ENCODE data around the gene BLNK. TPM values are rescaled to one million over a fixed set of nuclear protein-coding genes. Genes with fewer than 3 reads are reported as not detected.
A peak's percentile ranks its signal among the peaks of the same experiment; 100 is the strongest.

The BLNK gene
- total and polyA plus RNA-seq, 2 of the 13 experiments (the other 11 are each of a cell fraction or from before 2014, with no cell fraction given): not detected

GRCh38 chr10:96228408-96228994, 42.9 kb downstream of the BLNK start (continued):
- TF ChIP-seq HNF4A (CRISPR knock-in tag; IDR thresholded peaks at IDR 0.05): peak; percentile 74
- no peak for TF ChIP-seq SMAD1 (CRISPR knock-in tag; IDR thresholded peaks at IDR 0.05; ENCODE audit: borderline replicate concordance, low read depth)
- TF ChIP-seq ZSCAN21 (CRISPR knock-in tag; IDR thresholded peaks at IDR 0.05; ENCODE audit: borderline replicate concordance): no peak
- peak in 1 of 2 experiments; percentile 44; a peak in 2 of 4 replicates for TF ChIP-seq MAFK (conservative IDR thresholded peaks at IDR 0.05 in 1 of 2, IDR thresholded peaks at IDR 0.05 in 1 of 2; ENCODE audit: low read length in 2 of 2)
- TF ChIP-seq ZNF264 (CRISPR knock-in tag; IDR thresholded peaks at IDR 0.05): no peak
- no peak for TF ChIP-seq ZNF235 (CRISPR knock-in tag; IDR thresholded peaks at IDR 0.05; ENCODE audit: borderline replicate concordance)
- TF ChIP-seq ZNF556 (CRISPR knock-in tag; IDR thresholded peaks at IDR 0.05; ENCODE audit: borderline replicate concordance): no peak
- TF ChIP-seq ZMYM3 (CRISPR knock-in tag; IDR thresholded peaks at IDR 0.05): peak; percentile 74; the same call in 1 of the 2 replicates
- no peak for TF ChIP-seq PHF5A (CRISPR knock-in tag; IDR thresholded peaks at IDR 0.05; ENCODE audit: low read depth, unreplicated experiment)
- TF ChIP-seq SP2 (CRISPR knock-in tag; IDR thresholded peaks at IDR 0.05): no peak
- no peak for TF ChIP-seq CBX5 (CRISPR knock-in tag; IDR thresholded peaks at IDR 0.05; ENCODE audit: borderline replicate concordance)
- TF ChIP-seq POLR2AphosphoS2 (IDR thresholded peaks at IDR 0.05; ENCODE audit: low read depth, low read length): no peak
- no peak for TF ChIP-seq GFI1 (CRISPR knock-in tag; IDR thresholded peaks at IDR 0.05; ENCODE audit: borderline replicate concordance)
- no peak for TF ChIP-seq ZBTB14 (CRISPR knock-in tag; IDR thresholded peaks at IDR 0.05)
- TF ChIP-seq HNF1B (CRISPR knock-in tag; IDR thresholded peaks at IDR 0.05): no peak
- no peak for TF ChIP-seq SAFB2 (CRISPR knock-in tag; IDR thresholded peaks at IDR 0.05; ENCODE audit: borderline replicate concordance, low read depth)
- no peak for TF ChIP-seq MTF1 (CRISPR knock-in tag; IDR thresholded peaks at IDR 0.05)
- TF ChIP-seq PBX3 (CRISPR knock-in tag; IDR thresholded peaks at IDR 0.05; ENCODE audit: borderline replicate concordance): no peak
- no peak for TF ChIP-seq ZNF616 (CRISPR knock-in tag; IDR thresholded peaks at IDR 0.05; ENCODE audit: low read depth)
- no peak for TF ChIP-seq ZIK1 (CRISPR knock-in tag; IDR thresholded peaks at IDR 0.05; ENCODE audit: borderline replicate concordance, low read depth)
- TF ChIP-seq CHCHD3 (CRISPR knock-in tag; IDR thresholded peaks at IDR 0.05): no peak
- TF ChIP-seq ZBTB1 (CRISPR knock-in tag; IDR thresholded peaks at IDR 0.05; ENCODE audit: borderline replicate concordance): no peak
- TF ChIP-seq ZNF292 (CRISPR knock-in tag; IDR thresholded peaks at IDR 0.05; ENCODE audit: borderline replicate concordance, low read depth): no peak
- TF ChIP-seq GTF3A (CRISPR knock-in tag; conservative IDR thresholded peaks at IDR 0.05): no peak
- TF ChIP-seq ZNF883 (CRISPR knock-in tag; IDR thresholded peaks at IDR 0.05; ENCODE audit: not compliant biosample characterization): no peak
